ENCODE data around the gene ACOX2. TPM values are rescaled to one million over a fixed set of nuclear protein-coding genes. Genes with fewer than 3 reads are reported as not detected.

The ACOX2 gene
- total and polyA plus RNA-seq, 2 of the 8 experiments (the other 6 are each of a cell fraction or from before 2014, with no cell fraction given), result 3.2 to 9.2 TPM

DNA sequence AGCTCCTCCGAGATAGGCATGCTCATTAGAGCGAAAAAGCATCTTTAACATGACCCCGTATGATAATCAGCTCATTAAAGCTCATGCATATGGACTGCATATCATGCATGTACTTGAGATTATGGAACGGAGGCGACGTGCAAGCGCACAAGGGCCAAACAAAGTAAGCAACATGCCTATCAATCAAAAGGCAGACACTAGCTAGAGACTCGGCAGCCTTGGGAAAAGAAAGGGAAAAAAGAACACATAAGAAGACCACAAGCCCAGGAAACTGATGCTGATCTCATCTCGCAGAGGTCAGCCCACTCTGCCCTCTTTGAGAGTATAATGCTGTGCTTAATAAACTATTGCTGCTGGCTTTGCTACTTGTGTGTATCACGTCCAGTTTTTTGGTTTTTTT is 2.6 kb upstream of the ACOX2 start (continued):
- no peak for TF ChIP-seq RFX5 (IDR thresholded peaks at IDR 0.05; ENCODE audit: borderline replicate concordance, low read depth, low read length)

Data from H1 (cell line).